Measurements from ENCODE around the gene DPP3.
"Not testable (repeated sequence)": the region's sequence is repeated elsewhere in the genome, so short reads cannot be mapped to it uniquely, and the experiment has no call there.

Gene DPP3

DNA sequence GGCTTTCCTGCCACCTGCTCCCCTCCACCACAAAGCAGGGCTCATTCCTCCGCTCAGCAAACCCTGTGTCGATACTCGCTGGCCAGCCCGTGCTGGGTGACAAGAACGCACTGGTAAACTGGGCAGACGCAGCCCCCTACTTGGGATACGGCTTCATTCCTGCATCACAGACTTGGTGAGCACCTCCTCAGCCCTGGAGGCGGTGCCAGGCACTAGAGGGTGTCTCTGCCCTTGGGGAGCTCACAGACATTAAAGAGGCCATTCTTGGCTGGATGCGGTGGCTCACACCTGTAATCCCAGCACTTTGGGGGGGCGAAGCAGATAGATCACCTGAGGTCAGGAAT is 59.6 kb downstream of the DPP3 start:
- DNase-seq, result no peak

DNA sequence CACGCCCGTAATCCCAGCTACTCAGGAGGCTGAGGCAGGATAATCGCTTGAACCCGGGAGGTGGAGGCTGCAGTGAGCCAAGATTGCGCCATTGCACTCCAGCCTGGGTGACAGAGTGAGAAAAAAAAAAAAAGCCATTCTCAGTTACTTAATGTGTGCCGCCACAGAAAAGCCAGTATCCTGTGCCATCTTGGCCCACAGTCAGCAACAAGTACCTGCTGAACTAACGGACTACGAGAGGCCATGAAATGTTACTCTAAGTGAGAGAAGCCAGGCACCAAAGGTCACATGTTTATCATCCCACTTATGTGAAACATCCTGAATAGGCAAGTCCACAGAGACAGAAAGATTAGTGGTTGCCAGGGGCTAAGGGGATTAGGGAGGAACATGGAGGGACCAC is 60.4 kb downstream of the DPP3 start:
- DNase-seq, result not testable (repeated sequence)

DNA sequence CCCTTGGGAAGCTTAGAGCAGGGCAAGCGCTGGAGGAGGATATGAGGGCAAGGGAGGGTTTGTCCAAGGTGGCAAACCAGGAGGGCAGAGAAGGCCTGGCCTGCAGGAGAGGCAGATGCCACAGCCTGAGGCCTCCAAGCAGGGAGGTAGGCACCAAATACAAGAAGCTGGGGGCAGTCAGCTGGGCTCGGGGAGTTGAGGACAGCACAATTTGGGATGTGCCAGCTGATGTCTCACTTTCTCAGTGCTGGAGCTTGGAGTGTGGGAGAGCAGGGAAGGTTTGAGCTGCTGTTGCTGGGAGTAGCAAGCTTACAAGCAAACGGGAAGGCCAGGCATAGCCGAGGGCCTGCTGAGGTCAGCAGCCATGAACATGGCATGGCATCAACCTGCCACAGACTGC is 61.7 kb downstream of the DPP3 start:
- no peak for DNase-seq

DNA sequence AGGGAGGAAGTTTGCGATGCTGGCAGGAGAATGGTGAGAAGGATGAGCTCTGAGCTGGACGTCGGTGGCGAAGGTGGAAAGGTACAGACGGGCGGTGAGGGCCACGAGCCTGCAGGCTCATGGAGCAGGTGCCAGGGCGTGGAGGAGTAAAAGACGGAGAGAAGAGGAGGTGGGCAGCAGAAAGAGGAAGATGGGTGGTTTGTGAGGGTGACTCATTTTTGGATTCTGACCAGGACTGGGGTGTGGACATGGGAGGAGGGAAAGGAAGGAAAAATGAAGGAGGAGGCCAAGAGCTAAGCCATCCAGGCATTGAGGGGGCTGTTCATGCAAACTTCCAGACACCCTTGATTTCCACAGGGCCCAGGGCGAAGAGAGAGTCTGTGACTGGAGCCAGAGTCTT is 62.1 kb downstream of the DPP3 start:
- DNase-seq, result no peak

DNA sequence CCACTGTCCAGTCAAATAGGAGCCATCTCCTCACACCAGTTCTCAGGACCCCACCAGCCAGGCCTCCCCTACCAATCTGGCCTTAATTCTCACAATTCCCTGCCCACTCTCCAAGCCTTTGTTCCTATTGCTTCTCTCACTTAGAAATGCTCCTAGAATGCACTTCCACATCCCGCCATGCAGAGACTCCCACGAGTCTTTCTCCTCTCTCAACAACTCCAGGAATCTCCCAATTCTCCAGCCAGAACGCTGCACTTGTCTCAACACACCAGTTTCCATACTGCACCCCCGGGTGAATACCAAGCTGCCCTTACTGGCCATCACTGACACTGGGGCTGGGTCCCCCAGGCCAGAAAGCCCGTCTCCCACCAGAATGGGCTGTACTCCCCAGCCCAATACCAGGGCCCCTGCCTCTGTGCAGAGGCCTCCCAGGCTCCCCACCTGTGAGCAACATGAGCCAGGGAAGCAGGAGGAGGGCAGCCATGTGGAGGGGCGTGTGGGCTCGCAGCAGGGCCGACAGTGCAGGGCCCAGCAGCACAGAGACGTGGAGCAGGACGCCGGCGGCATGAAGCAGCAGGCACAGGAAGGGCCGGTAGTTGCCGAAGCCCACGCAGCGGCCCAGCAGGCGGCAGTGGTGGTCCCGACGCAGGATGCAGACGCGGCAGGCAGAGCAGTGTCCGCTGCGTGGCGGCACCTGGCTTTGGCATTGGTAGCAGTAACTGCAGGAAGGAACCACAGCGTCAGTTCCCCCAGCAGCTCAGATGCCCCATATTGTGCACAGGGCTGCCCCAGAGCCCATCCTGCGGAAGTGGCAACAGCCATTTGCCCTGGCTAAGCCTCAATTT is 63.3 kb downstream of the DPP3 start:
- peak; percentile 57 for DNase-seq

DNA sequence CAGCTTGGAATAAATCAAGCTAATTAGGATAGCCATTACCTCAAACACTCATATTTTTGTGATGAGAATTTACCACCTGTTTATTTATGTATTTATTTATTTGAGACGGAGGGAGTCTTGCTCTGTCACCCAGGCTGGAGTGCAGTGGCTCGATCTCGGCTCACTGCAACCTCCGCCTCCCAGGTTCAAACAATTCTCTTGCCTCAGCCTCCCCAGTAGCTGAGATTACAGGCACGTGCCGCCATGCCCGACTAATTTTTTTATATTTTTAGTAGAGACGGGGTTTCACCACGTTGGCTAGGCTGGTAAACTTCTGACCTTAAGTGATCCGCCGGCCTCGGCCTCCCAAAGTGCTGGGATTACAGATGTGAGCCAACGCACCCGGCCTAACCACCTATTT is 64.7 kb downstream of the DPP3 start:
- DNase-seq, result not testable (repeated sequence)

DNA sequence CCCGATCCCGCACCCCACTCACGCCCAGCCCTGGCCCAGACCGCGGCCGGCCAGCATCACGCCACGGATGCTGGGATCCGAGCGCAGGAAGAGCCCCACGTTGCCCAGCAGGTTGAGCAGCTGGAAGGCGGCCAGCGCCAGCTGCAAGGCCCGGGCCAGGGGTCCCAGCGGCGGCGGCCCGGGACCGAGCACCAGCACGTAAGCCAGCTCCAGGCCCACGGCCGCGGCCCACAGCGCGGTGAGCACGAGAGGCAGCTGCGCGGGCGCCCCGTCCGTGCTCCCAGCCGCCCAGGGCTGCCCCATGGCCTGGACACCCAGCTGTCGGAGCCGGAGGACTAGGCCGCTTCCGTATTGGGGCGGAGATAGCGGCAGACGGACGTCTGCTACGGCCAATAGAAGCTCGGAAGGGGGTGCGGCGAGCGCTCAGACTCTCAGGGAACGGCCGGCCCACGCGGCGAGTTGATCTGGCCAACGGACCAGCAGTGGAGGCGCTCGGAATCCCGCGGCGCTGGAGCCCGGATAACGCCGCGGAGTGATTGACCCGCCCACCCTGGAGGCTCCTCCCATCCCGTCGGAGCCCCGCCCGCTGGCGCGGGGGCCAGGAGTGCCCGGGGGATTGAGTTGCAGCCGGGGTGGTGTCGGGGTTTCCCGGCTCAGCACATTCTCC is 65.6 kb downstream of the DPP3 start, which contains the start of gene ZDHHC24:
TSS of gene ZDHHC24 (minus strand) at position 348 of the 667 bp plus-strand sequence. CDS start at position 303, 45 bp downstream.
- DNase-seq, result peak; percentile 97

DNA sequence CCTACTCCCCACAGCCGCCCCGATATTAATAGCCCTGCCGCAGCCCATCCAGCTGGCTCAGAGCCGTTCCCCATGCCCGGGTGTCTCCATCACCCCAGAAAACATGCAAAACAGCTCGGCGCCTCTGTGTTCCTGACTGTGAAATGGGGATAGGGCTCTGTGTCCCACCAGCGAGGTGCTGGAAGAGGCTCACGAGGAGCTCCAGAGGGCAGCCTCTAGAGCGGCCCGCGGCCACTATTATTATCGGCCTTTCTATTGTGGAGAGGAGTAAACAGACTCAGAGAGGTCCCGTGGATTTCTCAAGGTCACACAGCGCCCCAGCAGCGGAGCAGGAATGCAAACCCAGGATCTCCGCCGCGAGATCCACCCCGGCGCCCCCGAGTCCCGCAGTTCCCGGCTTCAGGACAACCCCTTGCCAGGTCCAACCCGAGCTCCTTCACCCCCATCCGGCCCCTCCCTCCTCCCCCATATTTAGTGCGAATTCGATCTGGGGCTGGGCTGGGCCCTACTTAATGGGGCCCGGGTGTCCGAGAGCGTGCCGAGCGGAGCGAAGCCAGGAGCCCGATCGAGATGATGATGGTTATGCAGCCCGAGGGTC is 66.2 kb downstream of the DPP3 start, which contains the start of gene ACTN3:
TSS of gene ACTN3 (plus strand) at position 536 of the 598 bp plus-strand sequence. CDS start at position 571, 35 bp downstream.
- DNase-seq, result peak; percentile 45

DNA sequence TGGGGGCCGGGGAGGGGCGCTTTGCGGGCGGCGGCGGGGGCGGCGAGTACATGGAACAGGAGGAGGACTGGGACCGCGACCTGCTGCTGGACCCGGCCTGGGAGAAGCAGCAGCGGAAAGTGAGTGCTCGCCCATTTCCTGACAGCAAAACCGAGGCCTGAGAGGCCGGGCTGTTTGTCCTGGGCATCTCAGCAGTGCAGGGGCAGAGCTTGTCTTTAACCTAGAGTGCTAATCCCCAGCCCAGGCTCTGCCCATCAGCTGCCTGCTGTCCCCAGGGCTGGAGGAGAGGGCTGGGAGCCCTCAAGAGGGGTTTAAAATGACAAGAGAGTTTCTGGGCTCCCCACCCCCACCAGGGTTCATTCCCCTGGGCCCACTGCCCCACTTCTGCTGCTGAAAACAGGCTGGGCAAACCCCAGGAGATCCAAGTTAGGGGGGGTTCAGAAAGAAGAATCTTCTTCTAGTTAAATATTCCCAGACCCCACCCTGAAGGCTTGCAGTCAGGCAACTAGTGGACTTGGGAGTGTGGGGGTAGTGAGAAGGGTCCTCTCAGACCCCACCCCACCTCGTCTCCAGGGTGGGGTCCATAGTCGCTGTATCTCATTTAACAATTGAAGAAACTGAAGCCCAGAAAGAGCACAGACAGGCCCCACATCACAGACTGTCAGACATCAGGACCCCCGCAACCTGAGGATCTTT is 66.9 kb downstream of the DPP3 start:
- no peak for DNase-seq

DNA sequence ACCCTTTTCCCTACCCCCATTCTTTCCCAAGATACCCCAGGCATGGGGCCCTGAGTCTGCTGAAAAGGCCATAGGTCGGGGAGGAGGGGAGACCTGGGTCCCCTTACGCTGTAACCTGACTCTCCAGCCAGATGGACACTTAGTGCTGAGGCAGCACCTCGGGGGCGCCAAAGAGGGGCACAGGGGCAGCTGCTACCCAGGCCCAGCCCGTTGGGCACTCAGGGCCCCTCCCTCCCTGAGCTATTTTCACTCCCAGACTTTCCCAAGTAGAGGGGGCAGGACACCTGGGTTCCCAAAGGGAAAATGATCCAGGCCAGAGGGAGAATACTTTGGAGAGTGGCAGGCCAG is 67.4 kb downstream of the DPP3 start:
- no peak for DNase-seq

DNA sequence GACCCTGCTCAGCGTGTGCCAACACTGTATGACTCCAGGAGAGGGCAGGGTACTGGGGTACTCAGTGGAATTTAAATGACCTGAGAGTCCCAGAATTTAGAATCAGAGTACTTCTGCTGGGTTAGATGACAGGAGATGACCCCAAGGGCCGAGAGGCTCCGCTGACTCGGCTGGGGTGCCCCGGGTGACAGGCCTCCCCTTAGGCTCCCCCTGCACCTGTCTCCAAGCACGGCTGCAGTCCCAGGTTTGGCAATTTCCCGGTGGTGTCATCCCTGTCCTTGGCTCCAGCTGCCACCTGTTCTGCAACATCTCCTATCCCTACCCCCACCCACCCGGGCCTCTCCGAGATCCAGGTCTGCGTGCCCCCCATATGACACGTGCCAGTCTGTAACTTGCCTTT is 67.8 kb downstream of the DPP3 start:
- no peak for DNase-seq

DNA sequence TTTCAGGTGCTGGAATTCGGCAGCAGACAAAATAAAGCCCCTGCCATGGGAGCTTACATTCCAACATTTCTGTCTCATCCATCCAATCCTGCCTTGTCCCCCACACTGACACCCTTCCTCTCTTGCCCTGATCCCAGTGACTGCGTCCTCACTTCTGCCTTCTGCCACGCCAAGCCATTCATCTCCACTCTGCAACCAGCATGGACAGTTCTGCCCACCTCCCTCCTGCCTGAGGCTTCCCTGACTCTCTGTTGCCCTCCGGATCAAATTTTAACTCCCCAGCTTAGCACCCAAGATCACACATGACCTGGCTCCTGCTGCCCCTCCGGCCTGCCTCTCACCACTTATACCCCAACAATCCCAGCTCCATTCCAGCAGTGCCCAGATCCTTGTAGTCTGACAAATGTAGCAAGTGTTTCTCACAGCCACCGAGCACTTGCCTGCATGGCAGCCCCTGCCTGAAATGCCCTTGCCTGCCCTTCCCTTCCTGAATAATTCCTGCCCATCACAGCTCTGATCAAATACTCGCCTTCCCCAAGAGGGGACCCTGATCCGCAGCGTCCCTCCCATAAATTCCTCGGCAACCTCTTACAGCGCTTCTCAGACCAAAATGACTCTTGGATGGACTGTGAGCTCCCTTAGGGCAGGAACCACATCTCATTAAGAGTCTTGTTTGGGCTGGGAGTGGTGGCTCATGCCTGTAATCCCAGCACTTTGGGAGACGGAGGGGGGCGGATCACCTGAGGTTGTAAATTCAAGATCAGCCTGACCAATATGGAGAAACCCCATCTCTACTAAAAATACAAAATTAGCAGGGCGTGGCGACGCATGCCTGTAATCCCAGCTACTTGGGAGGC is 68.8 kb downstream of the DPP3 start:
- no peak for DNase-seq

DNA sequence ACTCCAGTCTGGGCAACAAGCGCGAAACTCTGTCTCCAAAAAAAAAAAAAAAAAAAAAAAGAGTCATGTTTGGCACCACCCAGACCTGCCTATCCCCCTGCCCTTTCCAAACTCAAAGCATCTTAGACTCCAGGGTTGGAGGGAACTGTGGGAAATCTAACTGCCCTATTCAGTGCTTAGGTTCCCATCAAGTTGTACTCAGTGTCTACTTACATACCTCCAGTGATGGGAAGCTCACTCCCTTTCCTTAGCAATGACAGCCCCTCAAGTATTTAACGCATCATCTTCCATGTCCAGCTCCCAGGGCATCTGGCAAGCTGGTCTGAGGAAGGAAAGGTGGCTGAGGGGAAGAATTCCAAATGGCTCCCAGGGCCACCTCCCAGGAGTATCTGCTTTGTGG is 69.5 kb downstream of the DPP3 start:
- DNase-seq, result no peak

DNA sequence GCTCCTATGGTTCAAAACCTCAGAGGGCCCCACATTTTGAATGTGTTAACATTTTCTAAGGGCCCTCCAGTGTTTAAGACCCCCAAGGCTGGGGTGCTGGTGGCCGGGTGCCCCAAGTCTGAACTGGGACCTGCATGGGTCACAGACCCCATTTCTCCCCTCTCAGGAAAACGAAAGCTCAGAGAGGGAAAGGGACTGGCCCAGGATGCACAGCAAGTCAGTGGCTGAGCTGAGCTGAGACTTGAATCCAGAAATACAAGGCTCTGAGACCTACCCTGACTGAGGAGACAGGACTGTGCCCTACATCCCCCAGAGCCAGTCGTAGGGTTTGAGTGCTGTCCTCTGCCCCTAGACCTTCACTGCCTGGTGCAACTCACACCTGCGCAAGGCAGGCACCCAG is 70.7 kb downstream of the DPP3 start:
- DNase-seq, result no peak

DNA sequence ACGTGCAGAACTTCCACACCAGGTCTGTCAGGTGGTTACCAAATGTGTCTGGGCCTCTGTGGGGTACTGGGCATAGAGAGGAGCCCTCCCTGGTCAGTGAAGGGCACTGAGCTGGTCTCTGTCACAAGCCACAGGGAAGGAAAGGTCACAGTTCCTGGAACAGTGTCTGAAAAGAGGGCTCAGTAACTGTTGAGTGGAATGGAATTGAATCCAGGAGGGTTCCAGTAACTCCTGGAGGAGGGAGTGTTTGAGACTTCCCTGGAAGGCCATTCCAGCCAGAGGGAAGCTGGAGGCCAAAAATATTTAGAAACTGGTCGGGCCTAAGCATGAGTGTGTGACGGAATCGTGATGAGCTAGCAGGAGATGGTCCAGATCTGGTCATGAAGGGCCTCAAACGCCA is 74.4 kb downstream of the DPP3 start:
- no peak for DNase-seq

DNA sequence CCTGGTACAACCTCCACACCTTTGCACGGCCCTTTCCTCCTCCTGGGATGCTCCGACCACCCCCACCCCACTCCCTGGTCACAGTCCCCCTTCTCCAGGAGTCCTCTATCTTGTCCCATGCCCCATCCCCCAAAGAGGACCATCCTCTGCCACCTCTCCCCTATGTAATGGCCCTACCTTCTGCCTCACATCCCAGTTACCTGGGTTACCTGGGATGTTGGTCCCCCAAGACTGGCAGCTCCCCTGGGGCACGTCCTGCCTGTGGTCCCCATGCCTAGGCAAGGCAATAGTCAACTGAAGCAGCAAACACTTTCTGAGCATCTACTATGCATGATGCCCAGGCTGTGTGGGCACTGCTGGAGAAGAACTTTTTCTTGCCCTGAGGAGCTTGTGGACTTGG is 75.2 kb downstream of the DPP3 start:
- DNase-seq, result no peak

DNA sequence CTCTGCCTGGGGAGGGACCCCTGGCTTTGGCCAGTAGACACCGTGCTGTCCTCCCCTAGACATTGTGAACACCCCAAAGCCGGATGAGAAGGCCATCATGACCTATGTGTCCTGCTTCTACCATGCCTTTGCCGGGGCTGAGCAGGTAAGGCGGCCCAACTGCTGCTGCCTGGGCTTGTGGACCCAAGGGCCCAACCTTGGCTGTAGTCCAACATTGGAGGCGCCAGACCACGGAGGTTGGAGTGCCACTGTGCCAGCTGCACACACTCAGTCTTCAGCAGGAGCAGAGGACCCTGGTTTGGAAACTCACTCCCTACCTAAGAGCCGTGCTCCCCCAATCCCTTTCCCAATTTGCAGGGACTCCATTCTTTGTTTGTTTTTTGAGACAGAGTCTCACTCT is 75.9 kb downstream of the DPP3 start:
- no peak for DNase-seq

DNA sequence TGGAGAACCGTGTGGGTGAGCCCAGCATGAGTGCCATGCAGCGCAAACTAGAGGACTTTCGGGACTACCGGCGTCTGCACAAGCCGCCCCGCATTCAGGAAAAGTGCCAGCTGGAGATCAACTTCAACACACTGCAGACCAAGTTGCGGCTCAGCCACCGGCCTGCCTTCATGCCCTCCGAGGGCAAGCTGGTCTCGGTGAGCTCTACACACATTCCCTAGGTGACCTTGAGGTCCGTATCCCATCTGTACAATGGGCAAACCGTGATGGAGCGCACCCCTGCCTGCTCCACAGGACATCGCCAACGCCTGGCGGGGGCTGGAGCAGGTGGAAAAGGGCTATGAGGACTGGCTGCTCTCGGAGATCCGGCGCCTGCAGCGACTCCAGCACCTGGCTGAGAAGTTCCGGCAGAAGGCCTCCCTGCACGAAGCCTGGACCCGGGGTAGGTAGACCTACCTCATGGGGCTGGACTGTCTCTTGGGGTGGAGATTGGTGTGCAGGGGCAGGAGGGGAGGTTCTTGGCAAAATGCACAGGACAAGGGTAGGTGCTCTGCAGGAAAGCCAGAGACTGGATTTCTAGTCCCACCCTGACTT is 77.6 kb downstream of the DPP3 start:
- DNase-seq, result no peak

All from fibroblast of skin of right biceps (primary cell).